ENCODE results near the gene PTPRT.

The PTPRT gene

DNA sequence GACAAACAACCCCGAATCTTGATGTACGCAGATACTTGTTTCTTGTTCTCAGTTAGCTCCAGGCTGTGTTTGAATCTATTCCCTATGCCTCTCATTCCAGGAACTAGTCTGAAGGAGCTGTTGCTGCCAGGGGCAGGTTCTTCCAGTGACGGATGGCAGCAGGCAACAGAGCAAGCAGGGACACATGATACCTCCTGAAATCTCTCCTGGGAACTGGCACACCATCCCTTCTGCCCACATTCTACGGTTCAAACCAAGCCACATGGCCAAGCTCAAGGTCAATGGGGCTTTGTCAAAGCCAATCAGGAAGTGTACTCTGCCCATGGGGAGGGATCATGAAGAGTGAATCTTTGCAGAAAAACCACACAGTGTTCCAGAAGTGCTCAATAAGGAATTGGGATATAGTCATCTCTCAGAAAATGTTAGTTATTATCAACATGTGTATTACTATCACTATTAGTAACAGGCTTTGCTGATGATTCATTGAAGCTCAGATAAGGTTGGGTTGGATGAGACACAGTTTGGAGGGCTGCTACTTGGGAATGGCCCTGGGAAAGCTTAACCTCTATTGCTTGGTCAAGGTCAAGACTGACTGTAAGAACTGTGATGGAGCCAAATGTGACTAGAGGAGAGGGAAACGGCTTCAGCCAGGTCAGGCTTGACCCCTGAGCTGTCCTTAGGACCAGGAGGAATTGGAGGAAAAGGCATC lies 454.9 kb downstream of the PTPRT start:
- DNase-seq (ENCODE audit: low read depth in 2 of 2) = no peak

DNA sequence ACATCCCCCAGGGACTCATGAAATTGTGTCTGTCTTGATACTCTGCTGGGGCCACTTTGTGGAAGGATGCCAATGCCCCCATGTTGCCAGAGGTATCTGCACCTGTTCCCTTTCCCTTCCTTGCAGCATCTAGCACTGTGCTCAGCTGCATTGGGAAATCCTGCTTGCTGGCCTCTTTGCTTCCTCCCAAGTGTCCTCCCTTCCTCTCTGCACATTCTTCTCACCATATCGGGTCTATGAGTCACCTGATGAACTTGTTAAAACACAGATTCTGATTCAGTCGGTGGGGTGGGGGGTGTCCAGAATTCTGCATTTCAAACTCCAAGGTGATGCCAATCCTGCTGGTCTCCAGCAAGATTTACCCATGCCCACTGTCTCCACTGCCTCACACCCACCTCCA lies 467.8 kb downstream of the PTPRT start:
- no peak for DNase-seq (ENCODE audit: low read depth in 2 of 2)

DNA sequence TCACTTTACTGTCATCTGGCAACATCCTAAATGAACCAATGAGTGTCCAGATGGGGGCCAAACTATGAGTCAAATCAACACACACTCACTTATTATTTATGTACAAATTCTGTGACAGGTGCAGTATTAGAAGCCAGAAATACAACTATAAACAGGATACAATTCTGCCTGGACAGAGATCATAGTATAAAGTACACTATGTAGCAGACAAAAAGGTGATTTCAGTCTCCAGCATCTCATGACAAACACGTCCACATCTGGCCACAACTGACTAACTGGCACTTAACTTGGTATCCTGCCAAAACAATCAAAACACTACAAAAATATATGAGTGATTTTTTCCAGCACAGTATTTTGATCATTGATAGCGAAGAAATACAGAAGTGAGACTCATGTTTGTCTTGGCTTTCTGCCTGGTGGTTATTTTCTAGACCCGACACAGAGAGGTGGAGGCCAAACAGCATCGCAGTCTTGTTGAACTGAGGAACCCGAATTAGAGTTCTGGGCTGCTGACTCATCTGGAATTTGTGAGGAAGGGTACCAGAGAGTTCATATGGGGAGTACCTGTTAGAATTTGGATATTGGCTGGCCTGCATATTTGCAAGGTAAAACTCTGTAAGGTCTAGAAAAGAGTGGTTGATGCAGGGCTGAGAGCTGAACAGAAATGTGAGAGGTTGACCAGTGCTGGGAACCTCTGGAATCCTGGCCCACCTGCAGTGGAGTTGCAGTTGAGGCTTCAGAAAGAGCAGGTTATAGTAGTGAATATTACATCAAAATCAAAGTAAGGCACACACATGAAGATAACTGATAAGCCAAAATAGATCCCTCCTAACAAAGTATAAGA lies 475.2 kb downstream of the PTPRT start:
- DNase-seq (ENCODE audit: low read depth in 2 of 2) = no peak

DNA sequence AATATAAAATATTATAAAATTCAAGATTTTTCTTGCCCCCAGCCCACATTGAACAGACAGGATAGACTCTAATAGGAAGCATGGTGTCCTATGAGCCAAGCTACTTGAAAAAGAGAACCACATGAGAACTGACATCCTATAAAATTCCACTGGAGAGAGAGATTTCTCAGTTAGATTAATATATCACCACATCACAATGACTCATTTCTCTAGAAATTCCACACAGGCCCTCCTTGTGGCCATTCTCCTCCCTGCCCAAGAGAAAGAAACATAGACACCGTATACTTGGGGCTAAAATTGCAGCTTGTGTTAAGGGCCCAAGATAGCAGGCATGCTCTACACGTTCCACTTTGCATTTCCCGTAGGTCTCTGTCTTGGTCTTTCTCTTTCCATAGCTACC lies 481.4 kb downstream of the PTPRT start:
- DNase-seq (ENCODE audit: low read depth in 2 of 2) = no peak

DNA sequence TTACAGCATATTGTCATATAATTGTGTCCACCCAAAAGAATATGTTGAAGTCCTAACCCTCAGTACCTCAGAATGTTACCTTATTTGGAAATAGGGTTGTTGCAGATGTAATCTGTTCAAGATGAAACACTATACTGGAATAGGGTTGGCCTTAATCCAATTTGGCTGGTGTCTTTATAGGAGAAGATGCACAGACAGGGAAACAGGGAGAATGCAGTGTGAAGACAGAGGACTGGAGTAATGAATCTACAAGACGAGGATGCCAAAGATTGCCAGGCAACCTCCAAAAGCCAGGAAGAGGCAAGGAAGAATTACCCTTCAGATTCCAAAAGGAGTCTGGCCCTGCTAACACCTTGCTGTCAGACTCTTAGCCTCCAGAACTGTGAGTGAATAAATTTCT lies 482.9 kb downstream of the PTPRT start:
- DNase-seq (ENCODE audit: low read depth in 2 of 2) = no peak

DNA sequence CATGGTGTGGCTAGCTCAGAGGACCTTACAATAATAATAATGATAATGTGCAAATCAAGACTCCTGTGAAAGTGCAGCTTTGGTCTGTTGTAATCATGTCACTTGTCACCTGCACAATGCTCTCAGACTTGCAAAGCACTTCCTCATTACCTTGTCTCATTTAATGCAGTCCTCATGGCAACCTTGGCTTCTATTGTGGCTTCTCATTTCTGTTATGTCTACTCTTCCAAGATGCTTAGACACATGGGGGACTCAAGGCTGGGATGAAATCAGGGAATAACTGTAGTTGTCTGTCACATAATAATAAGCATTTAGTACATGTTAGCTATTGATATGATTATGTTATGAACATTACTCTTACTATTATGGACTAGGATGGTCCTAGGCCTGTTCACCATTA lies 484.2 kb downstream of the PTPRT start:
- no peak for DNase-seq (ENCODE audit: low read depth in 2 of 2)

DNA sequence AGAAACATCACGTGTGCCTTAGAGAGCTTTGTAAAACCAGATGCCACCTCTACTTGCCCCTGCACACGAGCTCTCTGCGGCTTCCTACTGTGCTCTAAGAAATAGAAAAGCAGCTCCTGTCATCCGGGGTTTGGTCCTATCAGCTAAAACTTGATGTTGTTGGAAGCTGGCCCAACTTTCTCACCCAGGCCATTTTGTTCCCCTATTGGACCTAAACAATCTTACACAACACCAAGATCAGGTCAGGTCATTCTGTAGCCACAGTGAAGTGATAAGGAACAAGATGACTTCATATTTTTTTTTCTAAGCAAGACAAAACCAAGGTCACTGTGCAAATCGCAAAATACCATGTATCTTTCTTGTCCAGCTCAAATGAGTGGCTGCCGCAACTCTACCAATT lies 486.0 kb downstream of the PTPRT start:
- DNase-seq (ENCODE audit: low read depth in 2 of 2) = no peak

DNA sequence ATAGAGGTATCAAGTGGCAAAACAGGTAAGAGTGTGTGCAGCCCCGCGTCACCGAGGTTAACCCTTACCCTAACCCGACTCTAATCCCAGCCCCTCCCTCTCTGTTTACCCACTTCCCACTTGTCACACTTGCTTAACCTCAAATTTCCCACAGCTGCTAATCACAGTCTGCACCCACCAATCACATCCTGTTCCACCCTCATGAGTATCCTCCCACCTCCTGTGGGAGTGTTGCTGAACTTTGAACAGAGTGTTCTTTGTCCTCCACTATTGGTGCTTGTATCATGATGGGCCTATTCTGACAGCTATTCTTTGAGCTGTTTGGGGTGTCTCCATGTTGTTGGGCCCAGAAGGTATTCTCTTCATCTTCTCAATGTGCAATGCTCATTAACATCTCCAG lies 487.8 kb downstream of the PTPRT start:
- no peak for DNase-seq (ENCODE audit: low read depth in 2 of 2)

DNA sequence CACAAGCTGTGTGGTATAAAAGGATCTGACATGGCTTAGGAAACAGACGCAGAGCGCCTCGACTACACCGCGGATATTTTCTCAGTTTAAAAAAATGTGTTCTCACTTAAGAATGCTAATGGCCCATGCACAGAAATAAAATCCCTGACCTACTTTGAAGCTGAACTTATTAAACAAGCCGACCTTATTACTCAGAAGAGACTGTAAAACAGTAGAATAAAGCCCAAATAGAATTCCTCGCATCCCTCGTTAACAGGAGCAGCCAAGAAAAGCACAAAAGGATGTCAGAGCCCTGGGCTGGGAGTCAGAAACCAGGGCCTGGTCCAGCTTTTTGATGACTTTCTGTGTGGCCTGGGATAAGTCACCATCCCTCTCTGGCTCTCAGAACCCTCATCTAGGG lies 489.3 kb downstream of the PTPRT start:
- DNase-seq (ENCODE audit: low read depth in 2 of 2) = no peak

DNA sequence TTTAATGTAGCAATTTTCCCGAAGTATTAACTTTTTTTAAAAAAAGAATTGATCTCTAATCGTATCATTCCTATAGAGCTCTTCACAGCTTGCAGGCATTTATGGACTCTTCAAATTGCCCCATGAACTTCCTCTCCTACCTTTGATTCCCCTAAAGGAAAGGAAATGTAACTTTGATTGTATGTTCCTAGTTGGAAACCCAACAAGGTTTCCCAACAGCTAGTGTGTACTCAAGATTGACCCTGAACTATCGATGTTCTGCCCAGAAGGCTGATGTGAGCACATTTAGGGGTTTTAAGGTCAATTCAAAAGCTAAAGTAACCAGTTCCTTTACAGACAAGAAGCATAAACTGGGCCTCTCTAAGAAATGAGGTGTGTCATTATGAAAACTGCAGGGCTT lies 491.7 kb downstream of the PTPRT start:
- no peak for DNase-seq (ENCODE audit: low read depth in 2 of 2)

DNA sequence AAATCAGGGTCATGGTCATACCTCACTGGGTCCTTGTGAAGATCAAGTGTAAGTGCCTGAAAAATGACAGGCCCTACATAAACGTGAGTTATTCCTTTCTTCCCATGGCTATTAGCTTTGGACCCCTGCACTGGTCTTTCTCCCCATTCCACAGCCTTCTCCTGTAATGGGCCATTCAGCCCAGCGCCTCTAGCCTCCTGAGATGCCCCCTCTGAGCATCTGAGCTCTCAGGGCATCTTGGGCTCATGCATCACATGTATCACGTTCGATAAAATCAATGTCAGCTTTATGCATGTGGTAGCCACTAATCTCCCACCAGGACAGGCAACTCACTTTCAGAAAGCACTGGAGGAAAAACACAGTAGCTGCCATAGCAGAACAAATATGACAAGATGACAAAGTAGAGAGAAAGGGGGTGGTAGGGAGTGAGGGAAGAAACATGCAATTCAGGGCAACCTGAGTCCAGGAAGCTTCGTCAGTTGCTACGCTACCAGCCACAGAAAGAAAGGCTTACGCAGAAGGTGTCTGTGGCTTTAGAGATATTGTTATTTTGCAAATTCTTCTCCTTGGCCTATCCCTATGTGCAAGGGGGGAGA lies 498.8 kb downstream of the PTPRT start:
- DNase-seq (ENCODE audit: low read depth in 2 of 2) = no peak

DNA sequence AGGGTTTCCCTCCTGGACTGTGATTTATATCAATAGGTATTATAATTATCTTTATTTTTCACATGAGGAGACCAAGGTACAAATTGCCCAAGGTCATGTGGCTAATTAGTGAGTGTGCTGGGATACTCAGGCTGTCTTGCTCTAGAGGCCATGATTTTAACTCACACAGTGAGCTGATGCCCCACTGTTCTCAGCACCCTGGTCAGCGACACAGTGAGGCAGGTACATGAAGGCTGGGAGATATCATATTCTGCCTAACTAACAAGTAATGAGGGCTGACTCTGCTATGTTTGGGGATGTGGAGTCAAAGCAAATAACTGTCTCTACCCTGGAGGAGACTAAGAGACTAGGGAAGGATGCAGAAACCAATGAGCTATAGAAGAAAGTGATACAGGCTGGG lies 501.1 kb downstream of the PTPRT start:
- DNase-seq (ENCODE audit: low read depth in 2 of 2) = no peak

DNA sequence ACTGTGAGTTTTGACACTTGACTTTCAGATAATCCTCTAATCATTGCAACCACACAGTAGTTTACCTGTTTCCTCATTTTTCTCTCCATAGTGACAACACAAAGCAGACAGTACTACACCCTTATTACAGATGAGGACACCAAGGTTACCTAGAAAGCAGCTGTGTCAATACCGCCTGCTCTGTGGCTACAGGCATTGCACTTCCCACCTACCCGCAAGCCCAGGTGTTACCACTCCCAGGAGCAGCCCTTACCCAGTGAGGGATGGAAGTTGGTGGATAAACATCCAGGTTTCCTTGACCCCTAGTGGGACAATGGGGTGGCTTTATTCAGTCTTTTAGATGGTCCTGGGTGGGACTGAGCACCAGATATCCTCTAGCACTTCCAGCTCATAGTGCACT lies 503.6 kb downstream of the PTPRT start:
- no peak for DNase-seq (ENCODE audit: low read depth in 2 of 2)

DNA sequence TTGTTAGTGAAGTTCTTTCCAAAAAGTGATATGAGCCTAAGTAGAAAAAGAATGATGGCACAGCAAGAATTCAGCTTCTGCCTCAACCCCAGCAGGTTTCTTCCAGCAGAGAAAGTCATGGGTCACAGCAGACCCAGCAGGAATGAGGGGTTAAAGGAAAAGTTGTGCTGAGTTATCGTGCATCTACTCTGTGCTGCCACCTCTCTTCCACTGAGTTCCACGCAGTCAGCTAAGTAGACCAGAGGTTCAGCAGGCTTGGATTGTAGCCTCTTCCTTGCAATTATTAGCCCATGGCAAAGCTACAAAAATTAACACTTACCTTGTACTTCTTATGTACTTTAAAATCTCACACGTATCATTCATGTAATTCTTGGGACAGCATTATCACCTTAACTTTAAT lies 510.8 kb downstream of the PTPRT start:
- no peak for DNase-seq (ENCODE audit: low read depth in 2 of 2)

DNA sequence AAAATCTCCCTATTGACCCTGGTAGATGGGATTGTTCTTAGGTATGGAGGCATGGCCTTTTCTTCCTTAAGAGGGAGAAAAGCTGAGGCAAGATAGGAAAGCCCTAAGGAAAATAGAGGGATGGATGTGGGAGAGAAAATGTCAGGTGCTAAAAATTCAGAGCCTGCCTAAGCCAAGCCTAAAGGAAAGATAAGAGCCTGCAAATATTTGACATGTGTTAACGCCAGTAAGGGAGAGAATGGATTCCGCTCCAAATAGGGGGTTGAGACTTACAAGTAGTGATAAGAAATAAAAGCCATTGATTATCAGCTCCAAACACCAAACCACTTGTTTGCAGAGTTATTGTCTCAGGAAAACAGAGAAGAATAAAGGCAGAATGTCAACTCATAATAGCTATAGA lies 533.6 kb downstream of the PTPRT start:
- no peak for DNase-seq (ENCODE audit: low read depth in 2 of 2)

DNA sequence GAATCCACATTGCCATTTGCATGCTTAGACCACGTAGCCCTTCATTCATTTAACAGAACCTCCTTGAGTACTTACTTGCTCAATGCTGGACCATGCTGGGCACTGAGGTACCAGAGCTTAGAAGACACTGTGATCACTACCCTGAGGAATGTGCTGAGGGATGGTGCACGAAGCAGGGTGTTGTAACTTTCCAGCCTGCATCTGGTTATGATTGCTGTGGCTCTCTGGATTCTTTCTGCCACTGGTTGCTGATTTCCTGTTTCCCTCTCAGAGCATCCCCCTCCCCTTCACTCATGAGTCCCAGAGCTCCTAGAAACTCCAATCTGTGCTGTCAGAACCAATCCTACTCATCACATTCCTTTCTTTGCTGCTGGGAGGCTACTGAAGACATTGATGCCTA lies 537.4 kb downstream of the PTPRT start:
- no peak for DNase-seq (ENCODE audit: low read depth in 2 of 2)

DNA sequence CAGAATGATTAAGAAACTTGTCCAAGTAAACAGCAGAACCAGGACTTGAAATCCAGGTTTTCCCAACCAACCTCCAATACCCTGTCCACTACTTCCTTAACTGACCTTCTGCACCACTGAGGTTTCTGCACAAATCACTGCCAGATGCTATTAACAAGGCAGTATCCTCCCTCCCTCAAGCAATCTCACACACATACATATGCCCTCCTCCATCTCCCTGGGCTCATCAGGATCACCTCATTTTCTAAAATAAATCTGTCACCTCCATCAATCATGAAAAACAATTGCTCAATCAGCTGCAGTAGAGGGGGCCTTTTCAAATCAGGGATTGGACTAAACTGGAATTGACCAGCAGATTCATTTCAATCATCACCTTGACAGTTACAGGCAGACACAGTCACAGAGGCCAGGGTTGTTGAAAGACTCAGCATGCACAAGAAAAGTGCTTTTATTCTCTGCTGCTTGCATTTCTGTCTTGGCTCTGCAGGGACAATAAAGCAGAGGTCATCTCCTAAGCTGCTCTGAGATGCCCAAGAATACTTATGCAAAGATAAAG lies 539.4 kb downstream of the PTPRT start:
- DNase-seq (ENCODE audit: low read depth in 2 of 2) = no peak

DNA sequence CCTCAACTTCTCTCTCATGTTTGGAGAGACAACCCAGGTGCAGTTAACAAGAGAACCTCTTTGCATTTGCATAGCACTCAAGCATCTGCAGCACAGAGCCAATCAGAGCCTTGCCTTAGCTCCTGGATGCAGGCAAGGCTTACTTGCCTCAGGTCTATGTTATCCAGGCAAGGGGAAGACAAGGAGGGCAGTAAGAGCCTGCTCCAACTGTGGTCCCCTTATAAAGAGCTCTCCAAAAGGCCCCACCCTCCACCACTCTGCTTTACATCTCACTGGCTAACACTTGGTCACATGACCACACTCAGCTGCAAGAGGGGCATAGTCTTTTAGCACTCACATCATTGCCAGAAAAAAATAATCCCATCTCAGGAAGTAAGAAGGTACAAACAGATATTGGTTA lies 540.0 kb downstream of the PTPRT start:
- no peak for DNase-seq (ENCODE audit: low read depth in 2 of 2)

DNA sequence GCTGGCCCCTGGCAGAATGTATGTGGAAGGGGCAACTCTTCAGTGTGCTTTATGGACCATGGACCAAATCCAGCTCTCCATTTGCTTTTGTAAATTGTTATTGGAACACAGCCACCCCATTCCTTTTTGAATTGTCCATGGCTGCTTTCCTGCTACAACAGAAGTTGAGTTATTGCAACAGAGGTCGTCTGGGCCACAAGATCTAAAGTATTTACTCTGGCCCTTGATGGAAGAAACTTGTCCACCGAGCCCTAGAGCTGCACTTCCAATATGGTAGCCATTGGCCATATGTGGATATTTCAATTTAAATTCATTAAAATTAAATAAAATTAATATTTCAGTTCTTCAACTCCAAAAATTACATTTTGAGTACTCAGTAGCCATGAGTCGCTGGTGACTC lies 543.5 kb downstream of the PTPRT start:
- DNase-seq (ENCODE audit: low read depth in 2 of 2) = no peak

DNA sequence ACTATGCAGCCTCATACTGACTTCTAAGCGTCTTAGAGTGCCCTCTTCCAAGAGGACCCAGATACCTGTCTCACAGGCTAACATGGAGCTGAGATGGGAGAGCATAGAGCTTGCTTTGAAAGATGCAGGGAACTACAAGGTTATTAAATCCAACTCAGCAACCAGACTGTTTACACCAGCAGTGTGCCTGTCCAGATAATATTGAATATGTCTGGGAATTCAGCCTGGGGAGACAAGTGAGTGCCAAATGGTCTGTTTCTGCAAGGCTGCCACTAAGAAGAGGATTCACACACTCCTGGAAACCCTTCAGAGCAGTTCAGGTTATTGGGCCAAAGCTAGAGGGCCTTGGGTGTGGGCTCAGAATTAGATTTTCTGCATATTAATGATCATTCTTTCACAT lies 547.8 kb downstream of the PTPRT start:
- DNase-seq (ENCODE audit: low read depth in 2 of 2) = no peak

DNA sequence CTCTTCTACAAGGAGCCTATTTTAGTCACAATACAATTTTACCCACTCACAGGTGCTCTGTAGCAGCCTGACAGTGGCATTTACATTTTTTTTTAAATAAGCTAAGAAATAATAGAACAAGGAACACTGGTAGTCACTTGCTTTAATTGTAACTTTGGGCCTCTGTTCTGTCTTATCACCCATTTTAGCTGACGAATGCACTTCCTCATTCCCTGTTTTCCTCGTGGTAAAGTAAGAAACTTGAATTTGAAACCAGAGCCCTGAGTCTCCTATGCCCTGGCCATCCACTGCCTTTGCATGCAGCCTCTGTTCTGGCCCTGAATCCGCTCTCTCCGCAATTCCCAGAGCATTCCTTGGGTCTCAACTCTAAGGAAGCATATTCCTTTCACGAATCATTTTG lies 550.6 kb downstream of the PTPRT start:
- DNase-seq (ENCODE audit: low read depth in 2 of 2) = no peak

DNA sequence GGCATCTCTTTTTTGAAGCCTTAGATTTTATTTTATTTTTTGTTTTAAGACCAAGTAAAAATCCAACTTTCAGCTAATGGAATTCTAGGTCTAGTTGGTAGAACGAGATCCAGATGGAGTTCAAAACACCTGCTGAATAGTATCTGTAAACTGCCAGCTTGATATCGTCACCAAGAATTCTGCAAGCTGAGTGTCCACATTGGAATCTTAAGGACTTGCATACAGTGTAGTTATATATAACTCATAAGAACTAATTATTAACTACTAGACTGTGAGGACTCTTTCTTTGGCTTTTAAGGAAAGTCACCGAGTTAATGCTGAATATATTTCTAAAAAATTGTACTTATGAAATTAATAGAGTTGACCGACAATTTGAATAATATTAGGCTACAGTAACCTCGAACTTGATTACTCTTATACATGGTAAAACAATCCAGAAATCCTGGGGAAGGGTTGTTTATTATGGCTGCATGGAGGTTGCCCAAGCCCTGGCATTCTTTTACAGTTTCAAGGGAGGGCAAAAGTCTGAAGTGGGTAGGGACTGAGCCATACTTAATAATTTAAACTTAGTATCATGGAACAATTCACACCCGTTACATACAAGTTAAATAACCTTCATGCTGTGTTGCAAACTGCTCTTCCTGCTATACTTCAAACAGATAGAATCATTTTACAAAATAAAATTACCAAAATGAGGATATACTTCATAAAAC lies 553.9 kb downstream of the PTPRT start:
- no peak for DNase-seq (ENCODE audit: low read depth in 2 of 2)
